Measurements from ENCODE around the gene TXNRD2.

GRCh38 chr22:19987394-19988306 is 46.0 kb upstream of the TXNRD2 start:
- TF ChIP-seq POLR2AphosphoS5 (IDR thresholded peaks at IDR 0.05; ENCODE audit: low read depth, low read length) (no peak), SIN3A (IDR thresholded peaks at IDR 0.05; ENCODE audit: borderline replicate concordance, insufficient read depth, low read length) (no peak), FOXP2 (optimal IDR thresholded peaks at IDR 0.05; ENCODE audit: borderline replicate concordance, extremely low read depth, extremely low read length, insufficient read depth) (no peak), TAF1 (IDR thresholded peaks at IDR 0.05; ENCODE audit: borderline replicate concordance, insufficient read depth, low read length) (no peak), REST (IDR thresholded peaks at IDR 0.05; ENCODE audit: insufficient read depth in 1 of 2, low read depth in 2 of 2, low read length in 2 of 2) (no peak)
